ENCODE data around the gene ADGRD1. TPM values are rescaled to one million over a fixed set of nuclear protein-coding genes. Genes with fewer than 3 reads are reported as not detected.

The ADGRD1 gene
- polyA plus RNA-seq, 1 experiment = 68.5 TPM

- ChIA-PET CTCF (no interaction called here), POLR2A (no interaction called here)
- Histone ChIP-seq H3K36me3 (ENCODE audit: control insufficient read depth, insufficient read depth, low read length) (no peaks in the 10 kb centered on the region; the same call in 1 of the 2 replicates), H3K27me3 (ENCODE audit: control insufficient read depth, insufficient read depth, low read length) (no peaks in the 10 kb centered on the region), H3K4me3 (ENCODE audit: low read depth, low read length) (no peak overlapping the region)
- no peak for DNase-seq (ENCODE audit: low read depth)
- no peak for TF ChIP-seq CTCF (IDR thresholded peaks at IDR 0.05; ENCODE audit: insufficient read depth, low read depth, low read length)
Measured at GRCh38 chr12:131138638-131139362, 185.1 kb downstream of the ADGRD1 start.

GRCh38 chr12:131139363-131140068 lies 185.8 kb downstream of the ADGRD1 start:
- ChIA-PET CTCF (no interaction called here), POLR2A (no interaction called here)
- Histone ChIP-seq H3K27me3 (ENCODE audit: control insufficient read depth, insufficient read depth, low read length) (no peaks in the 10 kb centered on the region), H3K36me3 (ENCODE audit: control insufficient read depth, insufficient read depth, low read length) (no peaks in the 10 kb centered on the region; the same call in 1 of the 2 replicates), H3K4me3 (ENCODE audit: low read depth, low read length) (no peak overlapping the region)
- no peak for TF ChIP-seq CTCF (IDR thresholded peaks at IDR 0.05; ENCODE audit: insufficient read depth, low read depth, low read length)
- no peak for DNase-seq (ENCODE audit: low read depth)

GRCh38 chr12:131140069-131140435 lies 186.3 kb downstream of the ADGRD1 start:
- CTCF ChIA-PET = no interaction called here
- no peaks in the 10 kb centered on the region; the same call in 1 of the 2 replicates for H3K36me3 ChIP-seq (ENCODE audit: control insufficient read depth, insufficient read depth, low read length)
- POLR2A ChIA-PET = no interaction called here

GRCh38 chr12:131140697-131141096 lies 187.0 kb downstream of the ADGRD1 start:
- CTCF ChIA-PET = no interaction called here
- Histone ChIP-seq H3K27me3 (ENCODE audit: control insufficient read depth, insufficient read depth, low read length) (no peaks in the 10 kb centered on the region), H3K36me3 (ENCODE audit: control insufficient read depth, insufficient read depth, low read length) (no peaks in the 10 kb centered on the region), H3K4me3 (ENCODE audit: low read depth, low read length) (no peak overlapping the region)
- POLR2A ChIA-PET = no interaction called here
- DNase-seq (ENCODE audit: low read depth) = no peak
- TF ChIP-seq CTCF (IDR thresholded peaks at IDR 0.05; ENCODE audit: insufficient read depth, low read depth, low read length) = no peak

More at GRCh38 chr12:131140069-131140435, 186.3 kb downstream of the ADGRD1 start:
- no peak for TF ChIP-seq CTCF (IDR thresholded peaks at IDR 0.05; ENCODE audit: insufficient read depth, low read depth, low read length)
- no peak for DNase-seq (ENCODE audit: low read depth)
- no peaks in the 10 kb centered on the region for H3K27me3 ChIP-seq (ENCODE audit: control insufficient read depth, insufficient read depth, low read length)
- no peak overlapping the region for H3K4me3 ChIP-seq (ENCODE audit: low read depth, low read length)

- POLR2A ChIA-PET = no interaction called here
- CTCF ChIA-PET = no interaction called here
Measured at GRCh38 chr12:131141514-131141913, 187.8 kb downstream of the ADGRD1 start.

More at GRCh38 chr12:131141514-131141913, 187.8 kb downstream of the ADGRD1 start:
- Histone ChIP-seq H3K27me3 (ENCODE audit: control insufficient read depth, insufficient read depth, low read length) (no peaks in the 10 kb centered on the region), H3K4me3 (ENCODE audit: low read depth, low read length) (no peak overlapping the region), H3K36me3 (ENCODE audit: control insufficient read depth, insufficient read depth, low read length) (no peaks in the 10 kb centered on the region)
- DNase-seq (ENCODE audit: low read depth) = no peak
- no peak for TF ChIP-seq CTCF (IDR thresholded peaks at IDR 0.05; ENCODE audit: insufficient read depth, low read depth, low read length)
